ENCODE data around the gene HNRNPUL2. TPM values are rescaled to one million over a fixed set of nuclear protein-coding genes. Genes with fewer than 3 reads are reported as not detected.
A peak's percentile ranks its signal among the peaks of the same experiment; 100 is the strongest.

HNRNPUL2 gene
- total RNA-seq, 4 donors from 2014 or later = 24.2 to 43.7 (median 31.0) TPM

- no peak overlapping the region for H3K4me3 ChIP-seq
- peaks cover 0 to 40% (median 15%) of the 10 kb centered on the region in 3 donors for H3K4me1 ChIP-seq
- 57 to 67% methylated on average over 1 to 2 of the region's 2 CpGs for WGBS, 2 donors (ENCODE audit: low coverage in 1 of 2)
- peaks cover 10 to 82% of the 10 kb centered on the region in 2 donors for H3K36me3 ChIP-seq
- TF ChIP-seq POLR2A (IDR thresholded peaks at IDR 0.05) (no peak), POLR2AphosphoS5 (IDR thresholded peaks at IDR 0.05) (no peak), CTCF (IDR thresholded peaks at IDR 0.05) (no peak), EP300 (IDR thresholded peaks at IDR 0.05) (no peak)
- no peaks in the 10 kb centered on the region for H3K9me3 ChIP-seq
- no peaks in the 10 kb centered on the region for H3K27me3 ChIP-seq
- H3K27ac ChIP-seq = peak overlapping the region in 1 of 4 donors; percentile 47
- no peak for ATAC-seq
Observed at GRCh38 chr11:62713343-62713742, 13.9 kb downstream of the HNRNPUL2 start.

GRCh38 chr11:62712861-62713260 lies 14.4 kb downstream of the HNRNPUL2 start:
- Histone ChIP-seq H3K9me3 (no peaks in the 10 kb centered on the region), H3K4me1 (peaks cover 0 to 40% (median 16%) of the 10 kb centered on the region in 3 donors), H3K27me3 (no peaks in the 10 kb centered on the region), H3K4me3 (no peak overlapping the region), H3K27ac (peak overlapping the region in 1 of 4 donors; percentile 47), H3K36me3 (peaks cover 6 to 78% of the 10 kb centered on the region in 2 donors)
- 54 to 61% methylated on average over 3 of the region's 3 CpGs for WGBS, 2 donors (ENCODE audit: low coverage in 1 of 2)
- ATAC-seq = no peak
- TF ChIP-seq EP300 (IDR thresholded peaks at IDR 0.05) (no peak), POLR2AphosphoS5 (IDR thresholded peaks at IDR 0.05) (no peak), CTCF (IDR thresholded peaks at IDR 0.05) (no peak), POLR2A (IDR thresholded peaks at IDR 0.05) (no peak)

GRCh38 chr11:62712276-62712812 lies 14.9 kb downstream of the HNRNPUL2 start:
- Histone ChIP-seq H3K36me3 (peaks cover 4 to 72% of the 10 kb centered on the region in 2 donors), H3K4me1 (peaks cover 0 to 40% (median 16%) of the 10 kb centered on the region in 3 donors), H3K27me3 (no peaks in the 10 kb centered on the region), H3K27ac (peak overlapping the region in 1 of 4 donors; percentile 47), H3K4me3 (no peak overlapping the region), H3K9me3 (no peaks in the 10 kb centered on the region)
- TF ChIP-seq CTCF (IDR thresholded peaks at IDR 0.05) (no peak), POLR2AphosphoS5 (IDR thresholded peaks at IDR 0.05) (no peak), EP300 (IDR thresholded peaks at IDR 0.05) (no peak)
- 54 to 76% methylated on average over 4 to 6 of the region's 6 CpGs for WGBS, 2 donors (ENCODE audit: low coverage in 1 of 2)
- no peak for ATAC-seq

- H3K9me3 ChIP-seq = no peaks in the 10 kb centered on the region
- H3K27me3 ChIP-seq = no peaks in the 10 kb centered on the region
- H3K4me3 ChIP-seq = peak overlapping the region; percentile 44 to 68
- peaks cover 0 to 60% (median 29%) of the 10 kb centered on the region in 3 donors for H3K4me1 ChIP-seq
- WGBS, 2 donors (ENCODE audit: low coverage in 1 of 2) = 0% methylated on average over 1 of the region's 7 CpGs; no CpG with 5 or more reads in 1 of the 2 donors
- H3K27ac ChIP-seq = peak overlapping the region; percentile 85 to 95 (median 94)
- no peak for TF ChIP-seq POLR2AphosphoS5 (IDR thresholded peaks at IDR 0.05)
- TF ChIP-seq EP300 (IDR thresholded peaks at IDR 0.05) = no peak
- TF ChIP-seq CTCF (IDR thresholded peaks at IDR 0.05) = no peak
- no peak for TF ChIP-seq POLR2A (IDR thresholded peaks at IDR 0.05)
- H3K36me3 ChIP-seq = peaks cover 0 to 49% of the 10 kb centered on the region in 2 donors
- ATAC-seq = no peak
Observed at GRCh38 chr11:62710001-62710345, 17.3 kb downstream of the HNRNPUL2 start.

Measured in gastroesophageal sphincter (tissue), 4 donors.